Vagina (tissue), 2 donors: Measurements from ENCODE around the gene FXYD6. TPM values are rescaled to one million over a fixed set of nuclear protein-coding genes. Genes with fewer than 3 reads are reported as not detected.
A peak's percentile ranks its signal among the peaks of the same experiment; 100 is the strongest.

Experiments used
- DNase-seq, 2 donors: peaks; one replicate each; pipeline ENCODE4 v3.0.0-alpha.2; 2017; ENCODE audit errors: extremely low spot score in 2 of 2
- H3K27ac ChIP-seq: fragments of 200-600 bp; sonication (generic); one replicate; pipeline ENCODE4 v1.5.1; 2019
- H3K27me3 ChIP-seq: fragments of 200-600 bp; sonication (generic); one replicate; pipeline ENCODE4 v1.5.1; 2019
- H3K36me3 ChIP-seq, 2 donors: fragments of 200-600 bp; sonication (generic); one replicate each; pipeline ENCODE4 v1.5.1; 2017 to 2019
- H3K4me1 ChIP-seq: fragments of 200-600 bp; sonication (generic); one replicate; pipeline ENCODE4 v1.5.1; 2019
- H3K4me3 ChIP-seq, 2 donors: fragments of 200-600 bp; sonication (generic); 1 replicate in 1 of 2; 2 replicates in 1 of 2; pipeline ENCODE4 v1.5.1; 2016 to 2019
- H3K9me3 ChIP-seq: fragments of 200-600 bp; sonication (generic); one replicate; pipeline ENCODE4 v1.5.1; 2019
- POLR2A ChIP-seq, 2 donors: fragments of 450-650 bp; IDR thresholded peaks; one replicate each; pipeline ENCODE4 v1.6.1; 2017; ENCODE audit warnings: antibody characterized with exemption in 2 of 2, mild to moderate bottlenecking in 2 of 2, moderate library complexity in 2 of 2
- POLR2AphosphoS5 ChIP-seq, 2 donors: sonication (generic); formaldehyde crosslinking; IDR thresholded peaks; one replicate each; pipeline ENCODE4 v1.9.0; 2017; ENCODE audit warnings: antibody characterized with exemption in 2 of 2, mild to moderate bottlenecking in 2 of 2, low read depth in 1 of 2; ENCODE audit not compliant: insufficient read depth in 1 of 2
- intact Hi-C: fragments of 100-400 bp; cut with DNase I; formaldehyde crosslinking; loops from one replicate; pipeline ENCODE4 v1.15.1; 2023
- total RNA-seq: library from RNA; depleted of rRNA; stranded (reverse); fragments of >200 nt; gene quantifications from one replicate; pipeline ENCODE4 v1.2.3, GENCODE V29; 2016
- TF ChIP-seq, protein P1 (sequence below), 3 experiments: fragments of 450-650 bp in 2 of 3; fragments of 200-600 bp in 1 of 3; sonication (generic) in 1 of 3; IDR thresholded peaks; one replicate each; pipeline ENCODE4 v1.5.1; 2017 to 2019; ENCODE audit warnings: antibody characterized with exemption in 3 of 3, mild to moderate bottlenecking in 2 of 3, moderate library complexity in 2 of 3

Gene FXYD6
- total RNA-seq, 1 donor from 2014 or later: 75.4 TPM

DNA sequence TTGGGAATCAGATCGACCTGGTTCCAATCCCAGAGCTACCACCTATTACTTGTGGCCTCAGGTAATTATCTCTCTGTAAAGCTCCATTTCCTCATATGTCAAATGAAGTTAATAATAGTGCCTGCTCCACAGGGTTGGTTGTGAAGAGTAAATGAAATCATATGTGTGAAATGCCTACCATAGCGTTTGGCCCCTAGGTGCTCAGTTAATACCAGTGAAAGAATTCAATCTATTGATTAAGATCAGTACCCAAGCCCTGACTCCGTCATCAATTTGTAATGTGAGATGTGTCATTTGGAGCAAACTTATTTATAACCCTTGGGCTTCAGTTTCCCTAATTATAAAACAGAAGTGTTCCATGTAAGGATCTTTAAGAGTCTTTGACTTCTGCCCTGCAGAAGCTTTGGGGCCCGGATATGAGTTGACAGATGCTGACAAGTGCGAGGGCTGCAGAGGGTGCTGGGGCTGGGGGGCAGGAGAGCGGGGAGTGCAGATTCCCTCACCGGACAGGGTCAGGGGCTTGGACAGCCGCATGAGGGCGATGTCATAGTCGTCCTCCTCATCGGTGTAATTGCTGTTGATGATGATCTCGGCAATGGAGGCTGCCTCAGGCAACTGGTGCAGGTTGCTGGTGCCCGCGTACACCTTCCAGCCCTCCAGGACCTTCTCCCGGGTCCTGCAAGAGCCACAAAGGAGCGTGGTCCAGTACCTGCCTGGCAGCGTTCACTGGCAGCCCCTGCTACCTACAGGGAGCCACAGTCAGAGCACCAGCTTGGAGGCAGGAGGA lies 31.8 kb upstream of the FXYD6 start:
- H3K27me3 ChIP-seq: no peaks in the 10 kb centered on the region
- no peaks in the 10 kb centered on the region for H3K9me3 ChIP-seq
- H3K4me3 ChIP-seq: no peak overlapping the region
- H3K36me3 ChIP-seq: no peaks in the 10 kb centered on the region
- H3K27ac ChIP-seq: peak overlapping the region; percentile 72
- no peak for DNase-seq
- no peak for TF ChIP-seq POLR2AphosphoS5 (IDR thresholded peaks at IDR 0.05; ENCODE audit: insufficient read depth in 1 of 2, low read depth in 1 of 2)
- TF ChIP-seq, protein P1, sequence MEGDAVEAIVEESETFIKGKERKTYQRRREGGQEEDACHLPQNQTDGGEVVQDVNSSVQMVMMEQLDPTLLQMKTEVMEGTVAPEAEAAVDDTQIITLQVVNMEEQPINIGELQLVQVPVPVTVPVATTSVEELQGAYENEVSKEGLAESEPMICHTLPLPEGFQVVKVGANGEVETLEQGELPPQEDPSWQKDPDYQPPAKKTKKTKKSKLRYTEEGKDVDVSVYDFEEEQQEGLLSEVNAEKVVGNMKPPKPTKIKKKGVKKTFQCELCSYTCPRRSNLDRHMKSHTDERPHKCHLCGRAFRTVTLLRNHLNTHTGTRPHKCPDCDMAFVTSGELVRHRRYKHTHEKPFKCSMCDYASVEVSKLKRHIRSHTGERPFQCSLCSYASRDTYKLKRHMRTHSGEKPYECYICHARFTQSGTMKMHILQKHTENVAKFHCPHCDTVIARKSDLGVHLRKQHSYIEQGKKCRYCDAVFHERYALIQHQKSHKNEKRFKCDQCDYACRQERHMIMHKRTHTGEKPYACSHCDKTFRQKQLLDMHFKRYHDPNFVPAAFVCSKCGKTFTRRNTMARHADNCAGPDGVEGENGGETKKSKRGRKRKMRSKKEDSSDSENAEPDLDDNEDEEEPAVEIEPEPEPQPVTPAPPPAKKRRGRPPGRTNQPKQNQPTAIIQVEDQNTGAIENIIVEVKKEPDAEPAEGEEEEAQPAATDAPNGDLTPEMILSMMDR (IDR thresholded peaks at IDR 0.05): no peak
- TF ChIP-seq POLR2A (IDR thresholded peaks at IDR 0.05): no peak
- peaks cover 9% of the 10 kb centered on the region for H3K4me1 ChIP-seq
- intact Hi-C loops: no loop called here

DNA sequence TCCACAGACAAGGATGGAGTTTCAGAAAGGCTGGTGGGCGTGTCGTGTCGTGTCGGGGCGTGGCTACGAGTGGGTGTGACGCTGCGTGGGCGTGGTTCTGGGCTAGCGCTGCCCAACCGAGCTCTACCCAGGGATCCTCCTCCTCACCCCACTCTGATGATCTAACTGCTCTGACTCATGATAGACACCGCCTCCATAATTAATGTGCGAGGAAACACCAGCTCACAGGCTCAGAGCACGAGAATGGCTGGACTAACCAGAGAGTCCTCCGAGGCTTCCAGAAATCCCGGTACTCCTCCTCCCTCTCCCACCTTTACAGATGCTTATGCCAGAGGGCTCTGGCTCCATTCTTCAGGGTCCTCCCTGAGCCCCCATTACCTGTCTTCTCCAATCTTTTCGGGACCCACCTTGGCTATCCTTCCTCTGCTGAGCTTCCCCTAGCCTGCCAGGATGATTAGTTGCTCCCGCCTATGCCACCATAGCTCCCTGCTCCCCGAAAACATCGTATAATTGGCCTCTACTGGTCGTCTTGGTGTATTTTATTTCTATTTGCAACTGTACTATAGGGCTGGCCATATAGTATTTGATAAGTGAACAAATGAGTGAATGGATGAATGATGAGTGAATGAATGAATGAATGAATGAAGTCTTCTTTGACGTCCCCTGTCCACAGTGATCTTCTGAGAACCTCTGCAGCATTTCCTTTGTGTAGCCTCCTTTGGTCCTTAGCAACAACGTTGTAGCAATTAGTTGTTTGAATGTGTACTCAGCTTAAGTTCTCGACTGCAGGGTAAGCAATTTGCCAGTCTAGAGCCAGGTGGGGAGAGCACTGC lies 31.0 kb upstream of the FXYD6 start:
- peak in 1 of 2 donors; percentile 92 for DNase-seq
- TF ChIP-seq POLR2AphosphoS5 (IDR thresholded peaks at IDR 0.05; ENCODE audit: insufficient read depth in 1 of 2, low read depth in 1 of 2) (peak; percentile 56 to 85), POLR2A (IDR thresholded peaks at IDR 0.05) (no peak)
- TF ChIP-seq, protein P1 (IDR thresholded peaks at IDR 0.05): no peak
- Histone ChIP-seq H3K4me1 (peaks cover 9% of the 10 kb centered on the region), H3K36me3 (no peaks in the 10 kb centered on the region), H3K9me3 (no peaks in the 10 kb centered on the region), H3K4me3 (no peak overlapping the region), H3K27ac (peak overlapping the region; percentile 72), H3K27me3 (no peaks in the 10 kb centered on the region)
- intact Hi-C loops: no loop called here

DNA sequence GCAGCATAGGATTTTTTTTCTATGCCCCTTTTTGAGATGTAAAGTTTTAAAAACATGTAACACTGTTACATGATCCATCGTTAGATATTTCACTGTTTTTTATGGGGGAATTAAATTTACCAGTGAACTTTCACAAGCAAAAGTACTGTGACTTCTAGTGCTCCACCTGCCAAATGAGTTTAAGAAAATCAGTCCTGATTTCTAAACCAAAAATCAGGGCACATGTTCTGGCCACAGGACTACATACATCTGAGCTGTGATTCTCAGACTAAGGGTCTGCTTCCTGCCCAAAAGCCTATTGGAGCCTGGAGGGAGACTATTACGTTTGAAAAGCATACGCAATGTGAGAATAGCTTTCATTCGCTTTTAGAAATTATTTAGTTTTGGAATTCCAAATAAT lies 30.3 kb upstream of the FXYD6 start:
- intact Hi-C loops: no loop called here
- peak overlapping the region; percentile 31 for H3K27ac ChIP-seq
- DNase-seq: no peak

DNA sequence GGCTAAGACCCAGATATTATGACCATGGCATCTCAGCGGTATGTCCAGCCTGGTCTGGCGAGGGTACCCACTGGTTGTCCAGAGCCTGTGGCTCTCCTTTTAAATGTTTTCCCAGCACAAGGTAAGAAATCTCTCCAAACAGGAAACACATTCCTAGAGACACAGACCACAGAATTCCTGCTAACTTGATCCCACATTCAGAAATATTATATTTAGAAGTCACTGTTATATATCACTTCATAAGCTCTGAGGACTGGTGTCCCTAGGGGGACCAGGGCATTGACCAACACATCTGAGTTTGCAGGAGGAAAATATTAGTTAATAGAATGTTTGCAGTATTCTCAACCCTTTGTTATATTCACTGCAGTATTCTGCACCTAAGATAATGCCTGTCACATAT lies 29.7 kb upstream of the FXYD6 start:
- H3K9me3 ChIP-seq: no peaks in the 10 kb centered on the region
- H3K4me1 ChIP-seq: peaks cover 9% of the 10 kb centered on the region
- TF ChIP-seq POLR2AphosphoS5 (IDR thresholded peaks at IDR 0.05; ENCODE audit: insufficient read depth in 1 of 2, low read depth in 1 of 2) (no peak), POLR2A (IDR thresholded peaks at IDR 0.05) (no peak)
- TF ChIP-seq, protein P1 (IDR thresholded peaks at IDR 0.05): no peak
- H3K27ac ChIP-seq: no peak overlapping the region
- no peaks in the 10 kb centered on the region for H3K27me3 ChIP-seq
- H3K36me3 ChIP-seq: no peaks in the 10 kb centered on the region
- intact Hi-C loops: no loop called here
- DNase-seq: no peak
- no peak overlapping the region for H3K4me3 ChIP-seq

More for the DNA sequence above, 30.3 kb upstream of the FXYD6 start:
- Histone ChIP-seq H3K36me3 (no peaks in the 10 kb centered on the region), H3K27me3 (no peaks in the 10 kb centered on the region), H3K4me3 (no peak overlapping the region), H3K9me3 (no peaks in the 10 kb centered on the region), H3K4me1 (peaks cover 9% of the 10 kb centered on the region)
- TF ChIP-seq, protein P1 (IDR thresholded peaks at IDR 0.05): no peak
- TF ChIP-seq POLR2AphosphoS5 (IDR thresholded peaks at IDR 0.05; ENCODE audit: insufficient read depth in 1 of 2, low read depth in 1 of 2) (no peak), POLR2A (IDR thresholded peaks at IDR 0.05) (no peak)
